Colon (tissue), 2 donors: ENCODE measurements around the gene DLX4.

ENCODE experiments used
- FAIRE-seq: peaks from 2 replicates; lab custom pipeline; 2012; peaks lifted over from hg19 to GRCh38; lab: Jason Lieb, UNC
- donor health status: control.
- donor health status: control.

The DLX4 gene

DNA sequence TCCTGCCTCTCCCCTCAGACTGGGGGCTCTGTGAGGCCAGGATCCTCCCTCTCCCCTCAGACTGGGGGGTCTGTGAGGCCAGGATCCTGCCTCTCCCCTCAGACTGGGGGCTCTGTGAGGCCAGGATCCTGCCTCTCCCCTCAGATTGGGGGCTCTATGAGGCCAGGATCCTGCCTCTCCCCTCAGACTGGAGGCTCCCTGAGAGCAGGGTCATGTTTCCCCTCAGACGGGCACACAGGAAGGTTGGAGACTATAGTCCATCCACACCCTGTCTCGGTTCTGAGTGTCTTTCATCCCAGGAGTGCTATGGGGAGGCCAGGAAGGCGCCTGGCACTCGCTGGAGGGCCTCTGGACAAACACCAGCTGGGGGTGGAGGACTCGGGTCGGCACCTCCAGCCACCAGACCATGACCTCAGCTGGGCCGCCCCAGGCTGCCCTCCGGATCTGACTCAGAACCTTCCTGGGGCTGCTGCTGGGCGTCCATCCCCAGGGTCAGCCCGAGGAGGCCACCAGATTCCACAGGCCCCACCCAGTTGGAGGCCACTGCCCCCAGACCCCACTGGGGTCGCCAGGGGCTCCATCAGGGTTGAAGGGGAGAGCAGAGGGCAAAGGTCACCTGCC lies 21.9 kb upstream of the DLX4 start:
- no peak for FAIRE-seq

- no peak for FAIRE-seq
Measured at GRCh38 chr17:49949634-49950033, 19.4 kb upstream of the DLX4 start.

GRCh38 chr17:49951362-49952082 lies 17.5 kb upstream of the DLX4 start:
- FAIRE-seq = no peak

DNA sequence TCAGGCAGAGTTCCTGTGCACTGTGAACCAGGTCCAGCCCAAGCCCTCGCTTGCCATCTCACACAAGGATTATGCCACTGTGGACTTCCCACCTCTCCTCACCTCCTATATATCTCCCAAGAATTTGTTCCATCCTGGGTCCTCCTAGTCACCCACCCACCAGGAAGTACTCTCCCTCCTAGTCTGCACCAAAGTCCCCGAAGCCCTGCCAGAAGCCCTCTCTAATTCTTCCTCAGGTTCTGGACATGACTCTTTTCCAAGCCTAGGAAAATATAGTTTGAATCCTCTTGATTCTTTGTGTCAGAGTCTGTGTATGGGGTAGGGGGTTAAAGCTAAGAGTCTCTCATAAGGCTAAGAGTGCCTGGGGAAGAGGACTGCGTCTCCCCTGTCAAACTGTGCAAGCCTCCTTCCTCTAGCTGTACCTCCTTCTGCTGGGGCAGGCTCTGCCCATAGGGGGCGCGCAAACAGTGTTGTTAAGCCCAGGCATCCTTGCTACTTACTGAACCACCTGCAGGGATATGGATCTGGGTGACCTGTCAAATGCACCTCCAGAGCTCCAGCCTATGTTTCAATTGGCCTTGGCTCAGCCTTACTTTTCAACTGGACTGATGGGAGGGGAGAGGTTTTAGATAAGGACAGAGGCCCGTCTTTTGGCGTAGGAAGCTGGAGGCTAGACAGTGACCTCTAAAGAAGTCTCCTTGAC lies 16.6 kb upstream of the DLX4 start:
- no peak for FAIRE-seq

- FAIRE-seq = no peak
Measured at GRCh38 chr17:49952912-49953497, 16.0 kb upstream of the DLX4 start.

DNA sequence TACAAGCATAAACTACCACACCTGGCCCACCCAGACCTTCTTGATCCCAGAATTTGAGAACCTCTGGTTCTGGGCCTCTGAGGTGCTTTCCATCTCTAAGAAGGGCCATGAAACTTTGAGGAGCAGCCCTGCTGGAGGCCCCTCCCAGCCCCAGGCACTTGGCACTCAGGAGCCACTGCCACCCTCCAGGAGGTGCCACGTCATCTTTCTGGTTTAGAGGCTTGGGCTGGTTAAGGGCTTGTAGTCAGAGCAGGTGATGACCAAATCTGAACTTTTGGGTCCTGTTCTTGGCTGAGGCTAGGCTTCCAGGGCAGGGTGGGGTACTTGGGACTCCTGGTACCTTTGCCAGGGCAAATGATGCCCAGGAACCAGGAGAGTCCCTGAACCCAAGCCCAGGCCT lies 13.8 kb upstream of the DLX4 start:
- no peak for FAIRE-seq

GRCh38 chr17:49956780-49957179 lies 12.2 kb upstream of the DLX4 start:
- FAIRE-seq = no peak

DNA sequence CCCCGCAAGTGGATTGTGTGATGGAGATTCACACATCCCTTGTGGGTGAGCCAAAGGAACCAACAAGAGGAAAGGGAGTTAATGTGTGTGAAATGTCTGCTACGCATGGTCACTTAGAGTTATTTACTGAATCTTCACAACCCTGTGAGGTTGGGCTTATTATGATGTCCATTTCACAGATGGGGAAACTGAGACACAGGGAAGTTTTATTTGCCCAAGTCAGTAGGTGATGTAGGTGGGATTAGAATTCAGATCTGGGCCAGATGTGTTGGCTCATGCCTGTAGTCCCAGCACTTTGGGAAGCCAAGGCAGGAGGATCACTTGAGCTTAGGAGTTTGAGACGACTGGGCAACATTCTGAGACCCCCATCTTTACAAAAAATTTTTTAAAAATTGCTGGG lies 11.6 kb upstream of the DLX4 start:
- FAIRE-seq = no peak

GRCh38 chr17:49958723-49959122 lies 10.3 kb upstream of the DLX4 start:
- no peak for FAIRE-seq

GRCh38 chr17:49959183-49959935 lies 9.6 kb upstream of the DLX4 start:
- no peak for FAIRE-seq

GRCh38 chr17:49962599-49963308 lies 6.2 kb upstream of the DLX4 start:
- FAIRE-seq = no peak

DNA sequence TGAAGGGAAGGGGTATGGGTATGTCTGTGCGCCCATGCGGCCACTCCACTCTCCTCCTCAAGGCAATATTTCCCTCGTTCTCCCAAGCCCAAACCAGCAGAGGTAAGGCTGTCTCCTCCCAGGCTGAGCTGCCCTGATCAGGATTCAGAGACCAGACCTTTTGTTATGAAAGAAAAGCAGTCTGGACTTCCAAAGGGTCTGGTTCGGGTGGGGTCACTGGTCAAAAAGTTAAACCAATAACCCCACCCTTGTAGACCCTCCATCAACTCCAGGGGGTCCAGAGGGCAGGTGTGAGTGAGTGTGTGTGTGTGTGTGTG lies 5.7 kb upstream of the DLX4 start:
- no peak for FAIRE-seq

DNA sequence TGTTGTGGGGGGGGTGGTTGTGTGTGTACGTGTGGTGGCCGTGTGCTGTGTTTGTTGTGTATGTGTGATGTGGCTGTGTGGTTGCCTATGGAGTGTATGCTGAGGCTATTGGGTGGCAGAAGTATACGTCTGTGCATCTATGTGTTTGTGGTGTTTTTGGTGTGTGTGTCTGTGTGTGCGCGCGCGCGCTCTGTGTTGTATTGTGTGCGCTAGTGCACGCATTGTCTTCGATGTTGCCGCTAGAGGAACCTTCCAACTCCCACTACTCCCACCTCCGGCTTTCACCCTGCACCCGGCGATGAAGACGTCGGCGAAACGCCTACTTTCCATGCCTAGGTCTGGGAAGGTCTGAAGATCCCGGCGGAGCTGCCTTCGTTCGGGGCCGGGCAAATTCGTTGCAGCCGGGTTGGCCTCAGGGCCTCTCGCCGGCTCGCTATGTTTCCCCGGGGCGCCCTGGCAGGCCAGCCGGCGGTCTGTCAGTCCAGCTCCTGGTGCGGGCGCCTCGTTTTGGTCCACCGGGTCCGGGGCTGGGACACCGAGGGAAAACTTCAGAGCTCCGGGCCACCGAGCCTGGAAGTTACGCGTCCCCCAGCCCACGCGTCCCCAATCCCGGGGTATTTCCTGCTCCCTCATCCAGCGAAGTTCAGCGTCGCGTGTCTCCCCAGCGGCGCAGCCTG lies 5.2 kb upstream of the DLX4 start:
- no peak for FAIRE-seq

- no peak for FAIRE-seq
Measured at GRCh38 chr17:49964303-49964768, 4.7 kb upstream of the DLX4 start.

- no peak for FAIRE-seq
Measured at GRCh38 chr17:49964769-49965523, 4.0 kb upstream of the DLX4 start.

- FAIRE-seq = no peak
Measured at GRCh38 chr17:49965524-49965909, 3.5 kb upstream of the DLX4 start.

GRCh38 chr17:49966767-49967166 lies 2.2 kb upstream of the DLX4 start:
- no peak for FAIRE-seq

GRCh38 chr17:49967205-49967604 lies 1.8 kb upstream of the DLX4 start:
- FAIRE-seq = no peak

- FAIRE-seq = no peak
Measured at GRCh38 chr17:49967621-49968404, 1.2 kb upstream of the DLX4 start.
